Measurements from ENCODE around the gene AP1M1.

The AP1M1 gene

GRCh38 chr19:16233836-16234551, 36.3 kb downstream of the AP1M1 start:
- DNase-seq: no peak

- DNase-seq: no peak
These were observed 37.1 kb downstream of the AP1M1 start for GRCh38 chr19:16234552-16235445.

GRCh38 chr19:16235811-16236652, 38.3 kb downstream of the AP1M1 start:
- no peak for DNase-seq

- no peak for DNase-seq
These were observed 46.4 kb downstream of the AP1M1 start for GRCh38 chr19:16244091-16244490.

GRCh38 chr19:16247353-16248182, 49.9 kb downstream of the AP1M1 start:
- DNase-seq: peak; percentile 77

GRCh38 chr19:16248380-16249023, 50.8 kb downstream of the AP1M1 start:
- DNase-seq: no peak

GRCh38 chr19:16249826-16250404, 52.2 kb downstream of the AP1M1 start:
- peak; percentile 48 for DNase-seq

GRCh38 chr19:16252459-16253205, 54.9 kb downstream of the AP1M1 start:
- DNase-seq: no peak

- no peak for DNase-seq
These were observed 57.2 kb downstream of the AP1M1 start for GRCh38 chr19:16254851-16255408.

GRCh38 chr19:16257509-16258002, 59.8 kb downstream of the AP1M1 start:
- no peak for DNase-seq

- DNase-seq: no peak
These were observed 60.8 kb downstream of the AP1M1 start for GRCh38 chr19:16258440-16258903.

GRCh38 chr19:16259385-16260159, 61.9 kb downstream of the AP1M1 start:
- DNase-seq: peak; percentile 84

GRCh38 chr19:16260160-16260811, 62.6 kb downstream of the AP1M1 start:
- no peak for DNase-seq

GRCh38 chr19:16260812-16261161, 63.1 kb downstream of the AP1M1 start:
- no peak for DNase-seq

- no peak for DNase-seq
These were observed 64.1 kb downstream of the AP1M1 start for GRCh38 chr19:16261584-16262368.

GRCh38 chr19:16262618-16263017, 64.9 kb downstream of the AP1M1 start:
- DNase-seq: no peak

- no peak for DNase-seq
These were observed 65.5 kb downstream of the AP1M1 start for GRCh38 chr19:16263141-16263761.

All from DMS53 (cell line).